ENCODE measurements around the gene FNDC7.
"Not testable (repeated sequence)": the region's sequence is repeated elsewhere in the genome, so short reads cannot be mapped to it uniquely, and the experiment has no call there.

Gene FNDC7

GRCh38 chr1:108712606-108713150 is at the start of gene FNDC7:
Gene FNDC7, plus strand, starts transcription at chr1:108712908. Its CDS starts 26 bp downstream, at chr1:108712934.
- DNase-seq (ENCODE audit: low read depth in 2 of 2) = no peak

GRCh38 chr1:108663074-108663473 is 49.6 kb upstream of the FNDC7 start:
- DNase-seq (ENCODE audit: low read depth in 2 of 2) = no peak

GRCh38 chr1:108664481-108664880 is 48.2 kb upstream of the FNDC7 start:
- DNase-seq (ENCODE audit: low read depth in 2 of 2) = no peak

GRCh38 chr1:108665067-108665466 is 47.6 kb upstream of the FNDC7 start:
- no peak for DNase-seq (ENCODE audit: low read depth in 2 of 2)

- no peak for DNase-seq (ENCODE audit: low read depth in 2 of 2)
These were observed 46.9 kb upstream of the FNDC7 start for GRCh38 chr1:108665771-108666170.

- DNase-seq (ENCODE audit: low read depth in 2 of 2) = not testable (repeated sequence)
These were observed 45.3 kb upstream of the FNDC7 start for GRCh38 chr1:108667422-108667821.

- DNase-seq (ENCODE audit: low read depth in 2 of 2) = no peak
These were observed 43.9 kb upstream of the FNDC7 start for GRCh38 chr1:108668777-108669176.

GRCh38 chr1:108669679-108670078 is 43.0 kb upstream of the FNDC7 start:
- no peak for DNase-seq (ENCODE audit: low read depth in 2 of 2)

GRCh38 chr1:108670131-108670773 is 42.5 kb upstream of the FNDC7 start:
- no peak for DNase-seq (ENCODE audit: low read depth in 2 of 2)

GRCh38 chr1:108671143-108671542 is 41.6 kb upstream of the FNDC7 start:
- DNase-seq (ENCODE audit: low read depth in 2 of 2) = no peak

GRCh38 chr1:108678706-108679105 is 34.0 kb upstream of the FNDC7 start:
- no peak for DNase-seq (ENCODE audit: low read depth in 2 of 2)

GRCh38 chr1:108679586-108680213 is 33.0 kb upstream of the FNDC7 start:
- DNase-seq (ENCODE audit: low read depth in 2 of 2) = no peak

- not testable (repeated sequence) for DNase-seq (ENCODE audit: low read depth in 2 of 2)
These were observed 31.0 kb upstream of the FNDC7 start for GRCh38 chr1:108681701-108682100.

GRCh38 chr1:108685529-108685928 is 27.2 kb upstream of the FNDC7 start:
- no peak for DNase-seq (ENCODE audit: low read depth in 2 of 2)

- DNase-seq (ENCODE audit: low read depth in 2 of 2) = no peak
These were observed 25.9 kb upstream of the FNDC7 start for GRCh38 chr1:108686614-108687313.

- DNase-seq (ENCODE audit: low read depth in 2 of 2) = no peak
These were observed 21.4 kb upstream of the FNDC7 start for GRCh38 chr1:108691128-108691941.

- peak; percentile 90 to 92 for DNase-seq (ENCODE audit: low read depth in 2 of 2)
These were observed 20.6 kb upstream of the FNDC7 start, which contains the start of gene PRPF38B for GRCh38 chr1:108691942-108692723. Gene PRPF38B, plus strand, starts transcription at chr1:108692310. Its CDS starts 282 bp downstream, at chr1:108692592.

- peak; percentile 49 to 55 for DNase-seq (ENCODE audit: low read depth in 2 of 2)
These were observed 19.7 kb upstream of the FNDC7 start for GRCh38 chr1:108692724-108693655.

GRCh38 chr1:108695535-108695934 is 17.2 kb upstream of the FNDC7 start:
- no peak for DNase-seq (ENCODE audit: low read depth in 2 of 2)

Data from stimulated activated CD4-positive, alpha-beta T cell treated with anti-CD3 and anti-CD28 coated beads, Interleukin-4, amount 100 ng/mL, for 48 hours (primary cell).